ENCODE results near the gene CCZ1.
"Not testable (repeated sequence)": the region's sequence is repeated elsewhere in the genome, so short reads cannot be mapped to it uniquely, and the experiment has no call there.

The CCZ1 gene

DNA sequence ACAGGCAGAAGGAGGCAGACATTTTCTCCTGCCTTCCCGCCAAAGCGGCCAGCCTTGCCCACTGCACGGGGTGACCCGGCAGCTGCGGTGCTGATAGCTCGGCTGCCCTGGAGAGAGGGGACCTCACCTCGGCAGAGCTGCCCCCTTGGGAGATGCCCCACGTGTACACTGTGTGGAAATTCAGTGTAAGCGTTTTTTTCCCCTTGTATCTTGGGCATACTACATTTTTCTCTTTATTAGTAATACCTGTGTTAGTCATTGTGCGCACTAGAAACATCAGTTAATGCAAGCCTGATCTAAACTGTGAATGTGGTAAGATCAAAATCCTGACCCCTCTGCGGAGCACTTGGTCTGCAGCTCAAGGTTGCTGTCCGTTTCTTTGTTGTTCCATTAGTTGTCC lies 26.1 kb downstream of the CCZ1 start:
- H3K4me3 ChIP-seq (ENCODE audit: low read depth, low read length); DNase-seq (ENCODE audit: low read depth): not testable (repeated sequence)

DNA sequence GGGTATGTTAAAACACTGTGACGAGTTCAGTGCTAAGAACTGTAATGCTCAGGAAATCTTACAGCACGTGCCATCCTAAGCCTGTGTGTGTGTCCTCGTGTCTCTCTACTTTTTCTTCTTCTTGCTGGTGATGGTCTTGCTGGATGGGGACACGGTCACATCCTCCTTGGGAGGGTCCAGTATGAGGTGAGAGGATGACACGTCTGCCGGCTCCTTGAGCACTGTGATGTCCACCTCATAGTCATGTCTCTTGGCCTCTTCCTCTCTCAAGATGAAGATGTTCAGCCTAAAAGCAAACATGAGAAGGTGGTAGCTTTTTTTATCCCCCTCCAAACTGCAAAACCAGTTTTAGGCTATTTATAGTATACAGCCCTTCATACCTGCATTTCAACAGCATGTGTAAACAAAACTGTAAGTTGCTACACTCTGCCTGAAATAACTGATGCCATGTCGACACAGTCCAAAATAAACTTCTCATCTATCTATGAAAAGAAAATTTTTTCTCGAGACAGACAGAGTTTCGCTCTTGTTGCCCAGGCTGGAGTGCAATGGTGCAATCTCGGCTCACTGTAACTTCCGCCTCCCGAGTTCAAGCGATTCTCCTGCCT lies 27.8 kb downstream of the CCZ1 start:
- not testable (repeated sequence) for H3K4me3 ChIP-seq (ENCODE audit: low read depth, low read length); DNase-seq (ENCODE audit: low read depth)

DNA sequence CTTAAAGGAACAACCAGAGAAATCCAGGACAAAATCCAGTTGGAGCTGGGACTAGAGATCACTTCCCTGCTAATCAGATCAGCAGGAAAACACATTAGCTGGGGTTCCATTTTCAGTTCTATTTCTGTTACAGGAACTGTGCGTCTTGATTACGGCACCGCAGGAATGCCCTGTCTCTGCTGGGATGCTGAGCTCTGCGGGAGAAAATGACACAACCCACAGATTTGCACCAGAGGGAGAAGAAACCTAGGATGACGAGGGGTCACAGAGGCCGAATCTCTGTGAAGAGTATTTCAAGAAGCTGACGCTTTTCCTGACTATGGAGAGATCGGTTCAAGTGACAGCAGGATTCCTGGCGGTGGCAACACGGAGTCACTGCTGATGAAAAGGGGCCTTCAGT lies 31.8 kb downstream of the CCZ1 start:
- DNase-seq (ENCODE audit: low read depth): not testable (repeated sequence)

DNA sequence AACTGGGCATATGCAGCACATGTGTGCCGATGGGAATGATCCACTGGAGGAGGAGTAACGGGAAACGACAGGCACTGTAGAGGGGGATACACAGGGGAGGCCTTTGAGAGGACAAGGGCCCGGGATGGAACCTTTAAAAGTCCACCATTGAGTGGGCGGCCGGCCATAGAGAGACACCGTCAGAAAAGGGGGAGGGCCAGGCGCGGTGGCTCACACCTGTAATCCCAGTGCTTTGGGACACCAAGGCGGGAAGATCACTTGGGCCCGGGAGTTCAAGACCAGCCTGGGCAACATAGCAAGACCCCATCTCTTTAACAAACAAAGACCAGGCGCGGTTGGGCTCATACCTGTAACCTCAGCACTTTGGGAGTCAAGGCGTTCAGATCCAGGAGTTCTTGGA lies 32.7 kb downstream of the CCZ1 start:
- H3K4me3 ChIP-seq (ENCODE audit: low read depth, low read length); DNase-seq (ENCODE audit: low read depth): not testable (repeated sequence)

More for the DNA sequence above, 31.8 kb downstream of the CCZ1 start:
- H3K4me3 ChIP-seq (ENCODE audit: low read depth, low read length): not testable (repeated sequence)

DNA sequence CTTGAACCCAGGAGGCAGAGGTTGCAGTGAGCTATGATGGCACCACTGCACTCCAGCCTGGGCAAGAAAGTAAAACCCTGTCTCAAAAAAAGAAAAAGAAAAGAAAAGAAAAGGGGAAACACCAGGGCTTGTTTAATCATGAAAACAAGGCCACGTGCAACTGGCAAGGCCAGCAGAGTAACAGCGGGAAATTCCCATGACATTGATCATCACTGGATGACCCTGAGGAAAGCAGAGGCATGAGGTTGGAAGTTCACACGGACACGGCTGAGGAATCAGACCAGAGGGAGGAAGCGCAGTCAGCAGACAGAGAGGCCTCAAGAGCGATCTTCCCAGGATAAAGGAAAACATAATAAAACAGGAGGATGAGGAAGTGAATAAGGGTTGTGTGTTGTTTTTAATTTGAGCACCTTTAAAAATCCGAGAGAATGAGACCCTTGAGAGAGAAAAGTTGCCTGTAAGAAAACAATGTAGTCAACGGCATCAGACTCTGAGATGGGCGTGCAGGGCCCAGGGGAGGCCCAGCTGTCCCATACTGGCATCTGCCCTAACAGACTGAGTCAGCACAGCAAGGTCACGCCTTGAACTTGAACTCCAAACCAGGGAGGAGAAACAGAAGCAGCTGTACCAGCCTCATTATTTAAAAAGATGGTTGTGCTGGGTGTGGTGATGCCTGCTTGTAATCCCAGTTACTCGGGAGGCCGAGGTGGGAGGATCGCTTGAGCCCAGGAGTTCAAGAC lies 33.5 kb downstream of the CCZ1 start:
- not testable (repeated sequence) for H3K4me3 ChIP-seq (ENCODE audit: low read depth, low read length); DNase-seq (ENCODE audit: low read depth)

DNA sequence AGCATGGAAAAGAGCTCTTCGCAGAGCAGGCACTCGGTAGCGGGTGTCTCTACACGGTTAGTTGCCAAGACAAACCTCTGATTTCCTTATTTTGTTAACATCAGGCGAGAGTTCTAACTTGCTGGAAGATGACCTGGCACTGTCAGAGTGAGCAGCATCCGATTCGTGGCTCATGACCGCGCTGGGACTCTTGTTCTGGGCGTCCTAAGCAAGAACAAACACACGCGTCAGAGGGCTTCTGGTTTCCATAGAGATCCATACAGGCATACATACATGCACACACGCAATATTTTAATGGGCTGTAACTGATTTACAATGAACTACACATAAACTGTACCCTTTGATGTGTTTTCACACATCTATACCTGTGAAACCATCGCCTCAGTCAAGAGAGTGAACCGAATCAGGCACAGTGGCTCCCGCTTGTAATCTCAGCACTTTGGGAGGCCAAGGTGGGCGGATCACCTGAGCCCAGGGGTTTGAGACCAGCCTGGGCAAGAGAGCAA lies 36.5 kb downstream of the CCZ1 start:
- not testable (repeated sequence) for DNase-seq (ENCODE audit: low read depth); H3K4me3 ChIP-seq (ENCODE audit: low read depth, low read length)

DNA sequence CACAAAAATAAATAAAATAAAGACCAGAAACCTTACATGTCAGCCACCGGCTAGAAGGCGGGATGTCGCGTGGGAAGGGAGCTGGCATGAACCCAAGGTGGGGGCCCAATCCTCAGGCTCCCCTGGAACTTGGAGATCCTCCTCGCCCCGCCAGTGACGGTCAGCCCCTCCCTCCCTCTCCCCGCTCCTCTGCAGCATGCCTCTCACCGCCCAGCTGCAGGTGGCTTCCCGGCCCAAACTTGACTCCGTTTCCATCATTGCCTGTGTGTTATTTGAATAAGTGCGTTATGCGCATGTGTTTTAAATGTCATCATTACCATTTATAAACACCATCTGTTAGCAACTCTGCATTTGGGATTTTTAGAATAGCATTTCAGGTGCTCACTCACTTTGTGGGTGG lies 64.7 kb downstream of the CCZ1 start:
- H3K4me3 ChIP-seq (ENCODE audit: low read depth, low read length); DNase-seq (ENCODE audit: low read depth): not testable (repeated sequence)

DNA sequence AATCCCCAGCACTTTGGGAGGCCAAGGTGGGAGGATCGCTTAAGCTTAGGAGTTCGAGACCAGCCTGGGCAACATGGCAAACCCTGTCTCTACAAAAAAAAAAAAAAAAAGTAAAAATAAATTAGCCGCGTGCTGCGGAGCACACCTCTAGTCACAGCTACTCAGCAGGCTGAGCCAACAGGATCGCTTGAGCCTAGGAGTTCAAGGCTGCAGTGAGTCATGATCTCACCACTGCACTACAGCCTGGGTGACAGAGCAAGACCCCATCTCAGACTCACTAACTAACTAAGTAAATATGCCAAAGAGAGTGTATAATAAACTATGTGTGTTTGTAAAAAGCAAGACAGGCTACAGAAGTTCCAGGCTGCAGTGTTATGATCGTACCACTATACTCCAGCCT lies 65.3 kb downstream of the CCZ1 start:
- not testable (repeated sequence) for H3K4me3 ChIP-seq (ENCODE audit: low read depth, low read length); DNase-seq (ENCODE audit: low read depth)

DNA sequence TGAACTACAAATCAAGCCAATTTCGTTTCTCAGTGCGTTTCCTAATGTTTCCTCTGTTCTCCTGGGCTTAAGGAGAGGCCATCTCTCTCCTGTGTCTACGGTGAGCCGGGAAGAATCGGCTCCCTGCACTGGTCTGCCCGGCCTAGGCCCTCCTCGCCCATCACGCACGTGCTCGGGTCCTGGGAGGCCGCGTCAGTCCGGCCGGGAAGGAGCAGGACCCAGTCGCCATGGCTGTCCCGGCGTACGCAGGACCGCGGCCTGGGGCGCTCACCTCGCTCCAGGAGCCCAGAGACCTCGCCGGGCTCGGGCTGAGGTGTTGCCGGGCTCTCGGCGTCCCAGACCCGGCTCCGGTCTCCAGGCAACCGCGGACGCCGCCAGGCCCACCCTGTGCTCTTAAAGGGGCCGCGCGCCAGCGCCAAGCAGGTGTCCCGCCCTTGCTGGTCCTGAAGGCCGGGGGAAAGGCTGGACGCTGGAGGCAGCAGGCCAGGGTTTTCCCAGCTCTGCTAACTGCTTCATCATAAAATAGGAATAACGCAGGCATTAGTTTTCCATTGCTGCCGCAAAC lies 71.9 kb downstream of the CCZ1 start, which contains the start of gene RSPH10B:
Gene RSPH10B, minus strand, starts transcription at position 343 of the 565 bp plus-strand sequence. CDS start 3,573 bp downstream, outside the sequence.
- not testable (repeated sequence) for DNase-seq (ENCODE audit: low read depth); H3K4me3 ChIP-seq (ENCODE audit: low read depth, low read length)

DNA sequence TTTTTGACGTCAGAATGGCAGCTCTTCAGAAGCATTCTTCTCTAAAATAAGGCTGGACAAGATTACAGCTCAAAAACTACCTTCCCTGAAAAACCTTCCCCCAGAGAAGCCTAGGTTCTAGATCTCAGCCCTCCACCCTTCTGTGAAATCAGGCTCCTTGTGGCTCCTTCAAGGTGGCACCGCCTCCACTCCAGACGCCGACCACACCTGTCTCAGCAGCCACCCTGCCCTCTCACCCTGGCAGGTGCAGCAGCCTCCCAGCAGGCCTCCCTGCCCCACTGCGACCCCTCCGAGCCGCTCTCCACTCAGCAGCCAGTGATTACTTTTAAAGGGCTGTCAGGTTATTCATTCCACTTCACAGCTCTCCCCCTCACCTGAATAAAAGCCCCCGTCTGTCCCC lies 75.0 kb downstream of the CCZ1 start:
- not testable (repeated sequence) for DNase-seq (ENCODE audit: low read depth); H3K4me3 ChIP-seq (ENCODE audit: low read depth, low read length)

All from LNCaP clone FGC (cell line).